Suprapubic skin (tissue), 4 donors: ENCODE results near the gene KDM2A. TPM values are rescaled to one million over a fixed set of nuclear protein-coding genes. Genes with fewer than 3 reads are reported as not detected.

Source experiments
- DNase-seq, 2 donors: peaks; one replicate each; pipeline ENCODE4 v3.0.0-alpha.2; 2019; ENCODE audit warnings: low spot score in 2 of 2
- H3K27ac ChIP-seq: fragments of 200-600 bp; sonication (generic); one replicate; pipeline ENCODE4 v1.5.1; 2019
- H3K27me3 ChIP-seq: fragments of 200-600 bp; sonication (generic); one replicate; pipeline ENCODE4 v1.5.1; 2019
- H3K36me3 ChIP-seq: fragments of 200-600 bp; sonication (generic); one replicate; pipeline ENCODE4 v1.5.1; 2019
- H3K4me1 ChIP-seq: fragments of 200-600 bp; sonication (generic); one replicate; pipeline ENCODE4 v1.5.1; 2019
- H3K4me3 ChIP-seq: fragments of 200-600 bp; sonication (generic); one replicate; pipeline ENCODE4 v1.5.1; 2019; ENCODE audit warnings: mild to moderate bottlenecking
- H3K9me3 ChIP-seq: fragments of 200-600 bp; sonication (generic); one replicate; pipeline ENCODE4 v1.5.1; 2019
- CTCF ChIP-seq, 2 donors: fragments of 200-600 bp in 1 of 2; fragments of 450-650 bp in 1 of 2; sonication (generic) in 1 of 2; IDR thresholded peaks; one replicate each; pipeline ENCODE4 v1.5.1; 2016 to 2019; ENCODE audit warnings: antibody characterized with exemption in 2 of 2, mild to moderate bottlenecking in 1 of 2, moderate library complexity in 1 of 2
- EP300 ChIP-seq: sonication (generic); formaldehyde crosslinking; IDR thresholded peaks from one replicate; pipeline ENCODE4 v1.6.1; 2017; ENCODE audit warnings: antibody characterized with exemption
- POLR2A ChIP-seq, 2 donors: fragments of 450-650 bp; IDR thresholded peaks; one replicate each; pipeline ENCODE4 v1.6.1; 2017; ENCODE audit warnings: antibody characterized with exemption in 2 of 2, mild to moderate bottlenecking in 2 of 2, moderate library complexity in 2 of 2
- POLR2AphosphoS5 ChIP-seq, 3 donors: sonication (generic); formaldehyde crosslinking; IDR thresholded peaks; one replicate each; pipeline ENCODE4 v1.6.1; 2017; ENCODE audit warnings: antibody characterized with exemption in 3 of 3
- WGBS: methylation state at CpG from one replicate; pipeline ENCODE4 v1.1.5; 2018; 5-methylcytosine and 5-hydroxymethylcytosine counted together
- total RNA-seq, 4 donors: library from RNA; depleted of rRNA; stranded (reverse); fragments of >200 nt; gene quantifications; one replicate each; pipeline ENCODE4 v1.1.0, GENCODE V29; 2016

Gene KDM2A
- total RNA-seq, 4 donors from 2014 or later = 76.0 to 142 (median 84.8) TPM

DNA sequence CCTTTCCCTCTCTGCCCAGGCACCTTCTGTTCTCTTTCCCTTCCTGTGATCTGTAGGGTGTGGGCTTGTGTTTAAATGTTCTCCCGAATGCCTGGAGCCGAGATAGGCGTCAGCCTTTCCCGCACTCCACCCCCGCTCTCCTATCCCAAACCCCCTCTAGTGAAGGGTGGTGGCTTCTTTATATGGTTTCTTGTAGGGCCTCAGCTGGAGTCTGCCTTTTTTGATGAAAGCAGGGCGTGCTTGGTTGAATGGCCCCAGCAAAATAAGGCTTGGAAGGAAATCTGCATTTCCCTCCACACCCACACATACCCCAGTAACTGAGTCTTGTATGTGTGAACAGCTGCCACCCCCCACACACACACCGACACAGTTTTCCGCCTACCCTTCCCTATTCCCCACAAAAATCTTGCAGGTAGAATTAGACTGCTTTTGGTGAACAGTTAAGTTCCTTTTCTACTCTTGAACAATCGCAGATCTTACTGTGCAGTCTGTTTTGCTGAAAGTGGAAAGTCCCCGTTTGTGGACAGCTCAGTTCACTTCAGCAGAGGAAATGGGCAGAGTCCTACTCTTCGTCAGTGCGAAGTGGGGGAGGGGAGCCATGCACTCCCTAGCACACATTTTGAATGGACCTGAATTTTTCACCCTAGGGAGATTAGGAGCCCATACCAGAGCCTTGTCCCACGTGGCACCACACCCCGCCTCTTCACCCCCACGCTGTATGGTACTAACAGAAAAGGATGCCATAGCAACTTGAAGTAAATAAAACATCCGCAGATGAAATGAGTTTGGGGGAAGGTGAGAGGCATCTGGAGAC, 121.7 kb downstream of the KDM2A start:
- Histone ChIP-seq H3K36me3 (peaks cover 28% of the 10 kb centered on the region), H3K27me3 (no peaks in the 10 kb centered on the region), H3K4me1 (peaks cover 48% of the 10 kb centered on the region), H3K4me3 (peak overlapping the region; percentile 72), H3K9me3 (no peaks in the 10 kb centered on the region), H3K27ac (peak overlapping the region; percentile 98)
- WGBS = 0% methylated on average over 16 of the region's 16 CpGs
- TF ChIP-seq POLR2AphosphoS5 (IDR thresholded peaks at IDR 0.05) (peak in 1 of 3 donors; percentile 5), POLR2A (IDR thresholded peaks at IDR 0.05) (no peak)
- peak in 1 of 2 donors; percentile 80 for DNase-seq

DNA sequence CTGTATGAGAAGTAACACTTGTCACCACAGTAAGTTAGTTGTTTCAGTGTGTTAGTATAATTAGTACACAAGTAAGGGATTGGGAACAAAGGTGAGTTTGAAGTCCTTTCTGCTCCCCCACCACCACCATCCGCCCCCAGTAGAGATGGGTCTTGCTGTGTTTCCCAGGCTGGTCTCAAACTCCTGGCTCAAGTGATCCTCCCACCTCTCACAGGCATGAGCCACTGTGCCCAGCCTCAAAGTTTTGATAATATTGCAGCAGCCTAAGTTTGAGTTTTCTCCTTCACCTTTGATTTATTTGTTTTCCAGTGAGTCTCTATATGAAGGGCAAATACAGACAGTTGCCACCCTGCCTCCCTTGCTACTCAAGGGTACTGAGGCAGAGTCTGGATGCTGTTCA, 123.5 kb downstream of the KDM2A start:
- DNase-seq = no peak
- no peak overlapping the region for H3K4me3 ChIP-seq
- H3K27ac ChIP-seq = no peak overlapping the region
- peaks cover 52% of the 10 kb centered on the region for H3K4me1 ChIP-seq
- no peaks in the 10 kb centered on the region for H3K27me3 ChIP-seq
- H3K36me3 ChIP-seq = peaks cover 42% of the 10 kb centered on the region
- TF ChIP-seq CTCF (IDR thresholded peaks at IDR 0.05) = no peak
- TF ChIP-seq EP300 = no peak
- TF ChIP-seq POLR2A (IDR thresholded peaks at IDR 0.05) = no peak
- TF ChIP-seq POLR2AphosphoS5 (IDR thresholded peaks at IDR 0.05) = no peak
- no peaks in the 10 kb centered on the region for H3K9me3 ChIP-seq
- WGBS = 61% methylated on average over 1 of the region's 1 CpG

- WGBS = 91% methylated on average over 2 of the region's 2 CpGs
- peaks cover 47% of the 10 kb centered on the region for H3K36me3 ChIP-seq
These were observed 124.0 kb downstream of the KDM2A start for GRCh38 chr11:67243051-67243450.

GRCh38 chr11:67245046-67245445, 126.0 kb downstream of the KDM2A start:
- peaks cover 65% of the 10 kb centered on the region for H3K36me3 ChIP-seq
- 95% methylated on average over 11 of the region's 11 CpGs for WGBS
- no peaks in the 10 kb centered on the region for H3K9me3 ChIP-seq
- H3K4me1 ChIP-seq = peaks cover 57% of the 10 kb centered on the region
- no peak overlapping the region for H3K4me3 ChIP-seq
- H3K27me3 ChIP-seq = no peaks in the 10 kb centered on the region
- no peak overlapping the region for H3K27ac ChIP-seq
- DNase-seq = no peak
- no peak for TF ChIP-seq CTCF (IDR thresholded peaks at IDR 0.05)
- no peak for TF ChIP-seq EP300
- TF ChIP-seq POLR2AphosphoS5 (IDR thresholded peaks at IDR 0.05) = no peak
- no peak for TF ChIP-seq POLR2A (IDR thresholded peaks at IDR 0.05)

More at GRCh38 chr11:67243051-67243450, 124.0 kb downstream of the KDM2A start:
- H3K4me3 ChIP-seq = no peak overlapping the region
- DNase-seq = no peak
- no peak for TF ChIP-seq CTCF (IDR thresholded peaks at IDR 0.05)
- no peak for TF ChIP-seq POLR2AphosphoS5 (IDR thresholded peaks at IDR 0.05)
- TF ChIP-seq POLR2A (IDR thresholded peaks at IDR 0.05) = no peak
- TF ChIP-seq EP300 = no peak
- no peak overlapping the region for H3K27ac ChIP-seq
- no peaks in the 10 kb centered on the region for H3K27me3 ChIP-seq
- H3K9me3 ChIP-seq = no peaks in the 10 kb centered on the region
- peaks cover 57% of the 10 kb centered on the region for H3K4me1 ChIP-seq

DNA sequence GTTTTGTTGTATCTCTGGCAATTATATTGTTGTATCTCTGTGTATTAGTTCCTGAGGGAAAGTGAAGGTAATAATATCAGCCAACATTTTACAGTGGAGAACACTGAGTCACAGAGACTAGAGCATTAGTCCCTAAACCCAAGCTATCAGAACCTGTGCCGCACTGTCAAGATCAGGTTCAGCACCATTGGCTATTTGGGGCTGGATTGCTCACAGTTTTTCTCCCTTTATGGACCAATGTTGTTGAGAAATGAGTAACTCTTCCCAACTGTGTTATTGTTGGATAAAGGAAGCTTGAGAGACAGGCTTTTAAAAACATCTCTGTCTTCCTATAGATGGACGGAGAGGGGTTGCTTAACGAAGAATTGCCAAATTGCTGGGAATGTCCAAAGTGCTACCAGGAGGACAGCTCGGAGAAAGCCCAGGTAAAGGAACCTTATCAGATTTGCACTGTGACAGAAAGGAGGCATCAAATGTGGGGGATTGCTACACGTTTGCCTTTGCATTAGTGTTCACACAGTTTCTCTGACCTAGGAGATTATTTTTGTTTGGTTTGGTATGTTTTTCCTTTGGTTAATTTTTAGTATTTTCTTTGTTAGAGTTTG, 129.0 kb downstream of the KDM2A start:
- peak overlapping the region; percentile 82 for H3K27ac ChIP-seq
- H3K9me3 ChIP-seq = no peaks in the 10 kb centered on the region
- H3K4me1 ChIP-seq = peaks cover 58% of the 10 kb centered on the region
- DNase-seq = no peak
- WGBS = 61% methylated on average over 5 of the region's 5 CpGs
- TF ChIP-seq POLR2A (IDR thresholded peaks at IDR 0.05) = no peak
- no peak for TF ChIP-seq CTCF (IDR thresholded peaks at IDR 0.05)
- no peak for TF ChIP-seq POLR2AphosphoS5 (IDR thresholded peaks at IDR 0.05)
- TF ChIP-seq EP300 = no peak
- no peaks in the 10 kb centered on the region for H3K27me3 ChIP-seq
- H3K36me3 ChIP-seq = peaks cover 89% of the 10 kb centered on the region
- no peak overlapping the region for H3K4me3 ChIP-seq
